ENCODE results near the gene ACVR1. TPM values are rescaled to one million over a fixed set of nuclear protein-coding genes. Genes with fewer than 3 reads are reported as not detected.

ACVR1 gene
- total and polyA plus RNA-seq, 9 of the 15 experiments (the other 6 are each of a cell fraction or from before 2014, with no cell fraction given): 3.8 to 14.3 (median 6.9) TPM

DNA sequence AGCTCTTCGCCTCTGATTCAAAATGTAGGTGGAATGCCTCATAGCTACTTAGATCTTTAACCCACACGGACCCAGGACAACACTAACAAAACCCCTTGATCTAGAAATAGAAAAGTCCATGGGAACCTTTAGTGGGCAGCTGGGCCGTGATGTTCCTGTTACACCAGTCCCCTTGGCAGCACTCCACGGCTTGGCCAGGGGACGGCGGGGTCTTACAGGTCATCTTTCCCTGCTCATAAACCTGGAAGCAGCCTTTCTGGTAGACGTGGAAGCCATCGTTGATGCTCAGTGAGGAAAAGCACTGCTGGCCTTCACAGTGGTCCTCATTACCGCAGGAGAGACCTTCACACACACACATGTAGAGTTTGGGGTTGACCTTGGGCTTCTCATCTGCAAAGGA is 95.9 kb downstream of the ACVR1 start:
- Histone ChIP-seq H3K9me1 (ENCODE audit: control insufficient read depth, insufficient read depth, low read length) (no peaks in the 10 kb centered on the region), H3K27me3 (ENCODE audit: control insufficient read depth in 2 of 2, insufficient read depth in 2 of 2, low read length in 2 of 2) (no peaks in the 10 kb centered on the region), H2AFZ (ENCODE audit: low read depth, low read length) (no peak overlapping the region), H3K27ac (ENCODE audit: extremely low read depth, low read depth, low read length) (no peak overlapping the region), H4K20me1 (replicated peaks; ENCODE audit: control insufficient read depth, insufficient read depth, low read length) (no peaks in the 10 kb centered on the region), H3K9me3 (replicated peaks; ENCODE audit: control insufficient read depth, insufficient read depth, low read depth, low read length) (no peaks in the 10 kb centered on the region), H3K36me3 (ENCODE audit: control insufficient read depth, insufficient read depth, low read length) (peaks cover 30% of the 10 kb centered on the region), H3K4me1 (replicated peaks in 1 of 2; ENCODE audit: control insufficient read depth in 2 of 2, insufficient read depth in 2 of 2, low read length in 2 of 2) (peaks cover 5 to 27% of the 10 kb centered on the region in 2 experiments; a peak in 4 of 5 replicates), H3K4me2 (ENCODE audit: insufficient read depth, low read length) (no peak overlapping the region), H3K4me3 (no peak overlapping the region), H3K79me2 (ENCODE audit: control insufficient read depth, insufficient read depth, low read length) (no peaks in the 10 kb centered on the region), H3K9ac (ENCODE audit: insufficient read depth in 1 of 2, low read depth in 2 of 2, low read length in 2 of 2) (no peak overlapping the region)
- intact Hi-C loops (cut with micrococcal nuclease) (no loop called here), in situ Hi-C loops (cut with MboI) (loop anchor here (5.0 kb wide), 1 partner anchor 227 kb away; no protein-coding TSS in a partner anchor)
- TF ChIP-seq XRCC5 (IDR thresholded peaks at IDR 0.05; ENCODE audit: low read depth, low read length) (no peak), TEAD1 (CRISPR knock-in tag; IDR thresholded peaks at IDR 0.05) (no peak), NCOR1 (IDR thresholded peaks at IDR 0.05) (no peak)
- ChIA-PET POLR2A (interaction anchor here (0.7 kb wide), 1 partner anchor 9 kb away, joined by 3 read pairs; no protein-coding TSS in a partner anchor), CTCF (ENCODE audit: low intra/inter-chr PET ratio) (interaction anchor here (0.7 to 4.7 kb wide), 2 partner anchors 229 to 1139 kb away, joined by 5 to 44 read pairs; no protein-coding TSS in a partner anchor)
- 75% methylated on average over 9 of the region's 9 CpGs for WGBS (ENCODE audit: insufficient coverage, low coverage, missing lambda C conversion rate)
- DNase-seq (ENCODE audit: extremely low read depth in 1 of 4, low spot score in 3 of 4): no peak
- FAIRE-seq: no peak
- no peak for ATAC-seq
- BruUV-seq (replicated peaks): no TSS peak

DNA sequence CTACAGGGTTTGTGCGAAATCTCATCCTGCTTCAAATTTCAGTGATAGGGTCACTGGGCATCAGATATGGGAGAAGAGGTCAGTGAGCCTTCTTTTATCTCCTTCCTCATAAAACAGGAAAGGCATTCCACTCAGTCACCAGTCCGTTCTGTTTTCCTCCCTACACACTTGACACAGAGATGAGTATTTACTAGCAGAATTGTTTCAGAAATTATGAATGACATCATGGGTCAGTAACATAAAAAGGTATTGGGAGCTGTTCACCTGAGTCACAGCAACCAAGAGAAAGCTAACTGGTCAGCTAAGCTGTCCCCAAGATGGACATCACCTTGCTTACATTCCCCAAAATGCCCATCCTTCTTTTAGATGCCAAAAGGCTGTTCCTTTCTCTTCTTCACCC is 96.3 kb downstream of the ACVR1 start:
- 8% methylated on average over 2 of the region's 2 CpGs for WGBS (ENCODE audit: insufficient coverage, low coverage, missing lambda C conversion rate)
- no peak for FAIRE-seq

More for the DNA sequence above, 96.3 kb downstream of the ACVR1 start:
- Histone ChIP-seq H3K36me3 (ENCODE audit: control insufficient read depth, insufficient read depth, low read length) (peaks cover 31% of the 10 kb centered on the region), H3K9me3 (replicated peaks; ENCODE audit: control insufficient read depth, insufficient read depth, low read depth, low read length) (no peaks in the 10 kb centered on the region), H3K9ac (ENCODE audit: insufficient read depth in 1 of 2, low read depth in 2 of 2, low read length in 2 of 2) (no peak overlapping the region), H3K9me1 (ENCODE audit: control insufficient read depth, insufficient read depth, low read length) (no peaks in the 10 kb centered on the region), H3K4me1 (replicated peaks in 1 of 2; ENCODE audit: control insufficient read depth in 2 of 2, insufficient read depth in 2 of 2, low read length in 2 of 2) (peaks cover 5 to 23% of the 10 kb centered on the region in 2 experiments; a peak in 4 of 5 replicates), H3K4me3 (no peak overlapping the region), H3K79me2 (ENCODE audit: control insufficient read depth, insufficient read depth, low read length) (no peaks in the 10 kb centered on the region), H4K20me1 (replicated peaks; ENCODE audit: control insufficient read depth, insufficient read depth, low read length) (no peaks in the 10 kb centered on the region), H2AFZ (ENCODE audit: low read depth, low read length) (no peak overlapping the region), H3K27ac (ENCODE audit: extremely low read depth, low read depth, low read length) (no peak overlapping the region), H3K4me2 (ENCODE audit: insufficient read depth, low read length) (no peak overlapping the region), H3K27me3 (ENCODE audit: control insufficient read depth in 2 of 2, insufficient read depth in 2 of 2, low read length in 2 of 2) (no peaks in the 10 kb centered on the region)
- intact Hi-C loops (cut with micrococcal nuclease) (no loop called here), in situ Hi-C loops (cut with MboI) (loop anchor here (5.0 to 10.0 kb wide), 2 partner anchors 228 to 965 kb away; no protein-coding TSS in a partner anchor)
- TF ChIP-seq, protein P1, sequence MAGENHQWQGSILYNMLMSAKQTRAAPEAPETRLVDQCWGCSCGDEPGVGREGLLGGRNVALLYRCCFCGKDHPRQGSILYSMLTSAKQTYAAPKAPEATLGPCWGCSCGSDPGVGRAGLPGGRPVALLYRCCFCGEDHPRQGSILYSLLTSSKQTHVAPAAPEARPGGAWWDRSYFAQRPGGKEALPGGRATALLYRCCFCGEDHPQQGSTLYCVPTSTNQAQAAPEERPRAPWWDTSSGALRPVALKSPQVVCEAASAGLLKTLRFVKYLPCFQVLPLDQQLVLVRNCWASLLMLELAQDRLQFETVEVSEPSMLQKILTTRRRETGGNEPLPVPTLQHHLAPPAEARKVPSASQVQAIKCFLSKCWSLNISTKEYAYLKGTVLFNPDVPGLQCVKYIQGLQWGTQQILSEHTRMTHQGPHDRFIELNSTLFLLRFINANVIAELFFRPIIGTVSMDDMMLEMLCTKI (IDR thresholded peaks at IDR 0.05; ENCODE audit: partially characterized antibody): no peak
- TF ChIP-seq ZNF431 (CRISPR knock-in tag; IDR thresholded peaks at IDR 0.05) (no peak), ZBTB49 (CRISPR knock-in tag; IDR thresholded peaks at IDR 0.05; ENCODE audit: borderline replicate concordance) (no peak), ZNF274 (IDR thresholded peaks at IDR 0.05; ENCODE audit: borderline replicate concordance, low read depth, low read length) (no peak), RCOR1 (IDR thresholded peaks at IDR 0.05; ENCODE audit: borderline replicate concordance in 1 of 2, low read depth in 2 of 2, low read length in 2 of 2) (peak in 1 of 2 experiments; percentile 48; a peak in 1 of 4 replicates), TSC22D4 (tag; IDR thresholded peaks at IDR 0.05) (no peak), ELF4 (CRISPR knock-in tag; IDR thresholded peaks at IDR 0.05) (no peak), NR3C1 (CRISPR knock-in tag; IDR thresholded peaks at IDR 0.05) (no peak)
- ATAC-seq (no peak), DNase-seq (ENCODE audit: extremely low read depth in 1 of 4, low spot score in 3 of 4) (no peak)
- CTCF ChIA-PET (ENCODE audit: low intra/inter-chr PET ratio): interaction anchor here (0.7 to 4.7 kb wide), 2 partner anchors 229 to 1139 kb away, joined by 5 to 44 read pairs; no protein-coding TSS in a partner anchor
- POLR2A ChIA-PET: interaction anchor here (0.7 kb wide), 1 partner anchor 9 kb away, joined by 3 read pairs; no protein-coding TSS in a partner anchor
- BruUV-seq (replicated peaks): no TSS peak

All from K562 (cell line).